ENCODE data around the gene KANTR. TPM values are rescaled to one million over a fixed set of nuclear protein-coding genes. Genes with fewer than 3 reads are reported as not detected.

KANTR gene
- total RNA-seq, 1 experiment from 2014 or later: 9.7 TPM

GRCh38 chrX:53085661-53086229, 8.2 kb upstream of the KANTR start:
- Histone ChIP-seq H3K36me3 (ENCODE audit: low read depth, low read length) (peaks cover 8% of the 10 kb centered on the region), H3K79me2 (ENCODE audit: low read length) (peaks cover 23% of the 10 kb centered on the region), H3K4me3 (ENCODE audit: low read length) (no peak overlapping the region), H3K9me2 (replicated peaks; ENCODE audit: low read length) (no peaks in the 10 kb centered on the region), H3K4me1 (ENCODE audit: insufficient read depth, low read length) (peaks cover 10% of the 10 kb centered on the region), H2AFZ (ENCODE audit: low read length) (no peak overlapping the region), H3K9me3 (ENCODE audit: low read length) (no peaks in the 10 kb centered on the region), H3K27me3 (ENCODE audit: low read length) (no peaks in the 10 kb centered on the region), H3F3A (ENCODE audit: low read length, unreplicated experiment) (no peaks in the 10 kb centered on the region), H4K20me1 (ENCODE audit: low read length) (peaks cover 17% of the 10 kb centered on the region), H3K4me2 (ENCODE audit: low read length) (no peak overlapping the region), H3K27ac (ENCODE audit: low read length) (no peak overlapping the region), H3K9ac (ENCODE audit: low read length) (no peak overlapping the region)
- no peak for TF ChIP-seq EZH2 (IDR thresholded peaks at IDR 0.05; ENCODE audit: low read length, unreplicated experiment)
- TF ChIP-seq, protein P1, sequence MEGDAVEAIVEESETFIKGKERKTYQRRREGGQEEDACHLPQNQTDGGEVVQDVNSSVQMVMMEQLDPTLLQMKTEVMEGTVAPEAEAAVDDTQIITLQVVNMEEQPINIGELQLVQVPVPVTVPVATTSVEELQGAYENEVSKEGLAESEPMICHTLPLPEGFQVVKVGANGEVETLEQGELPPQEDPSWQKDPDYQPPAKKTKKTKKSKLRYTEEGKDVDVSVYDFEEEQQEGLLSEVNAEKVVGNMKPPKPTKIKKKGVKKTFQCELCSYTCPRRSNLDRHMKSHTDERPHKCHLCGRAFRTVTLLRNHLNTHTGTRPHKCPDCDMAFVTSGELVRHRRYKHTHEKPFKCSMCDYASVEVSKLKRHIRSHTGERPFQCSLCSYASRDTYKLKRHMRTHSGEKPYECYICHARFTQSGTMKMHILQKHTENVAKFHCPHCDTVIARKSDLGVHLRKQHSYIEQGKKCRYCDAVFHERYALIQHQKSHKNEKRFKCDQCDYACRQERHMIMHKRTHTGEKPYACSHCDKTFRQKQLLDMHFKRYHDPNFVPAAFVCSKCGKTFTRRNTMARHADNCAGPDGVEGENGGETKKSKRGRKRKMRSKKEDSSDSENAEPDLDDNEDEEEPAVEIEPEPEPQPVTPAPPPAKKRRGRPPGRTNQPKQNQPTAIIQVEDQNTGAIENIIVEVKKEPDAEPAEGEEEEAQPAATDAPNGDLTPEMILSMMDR (conservative IDR thresholded peaks at IDR 0.05; ENCODE audit: low read depth, low read length): no peak
- TF ChIP-seq EZH2phosphoT487 (IDR thresholded peaks at IDR 0.05; ENCODE audit: borderline replicate concordance, low read length): no peak
- POLR2A ChIA-PET (ENCODE audit: unreplicated experiment): no interaction called here
- ATAC-seq (no peak), DNase-seq (no peak)
- intact Hi-C loops (cut with micrococcal nuclease): no loop called here
- no TSS peak for BruUV-seq (replicated peaks)
- CTCF ChIA-PET: no interaction called here

GRCh38 chrX:53086464-53086863, 7.5 kb upstream of the KANTR start:
- H3K79me2 ChIP-seq (ENCODE audit: low read length): peaks cover 23% of the 10 kb centered on the region
- H3K4me2 ChIP-seq (ENCODE audit: low read length): no peak overlapping the region
- no peak for DNase-seq
- BruUV-seq (replicated peaks): no TSS peak
- no peak overlapping the region for H3K9ac ChIP-seq (ENCODE audit: low read length)
- intact Hi-C loops (cut with micrococcal nuclease): no loop called here
- H4K20me1 ChIP-seq (ENCODE audit: low read length): peaks cover 17% of the 10 kb centered on the region
- no peaks in the 10 kb centered on the region for H3K9me2 ChIP-seq (replicated peaks; ENCODE audit: low read length)
- no peaks in the 10 kb centered on the region for H3F3A ChIP-seq (ENCODE audit: low read length, unreplicated experiment)
- H2AFZ ChIP-seq (ENCODE audit: low read length): no peak overlapping the region
- ChIA-PET POLR2A (ENCODE audit: unreplicated experiment) (interaction anchor here (0.6 kb wide), 1 partner anchor 16 kb away, joined by 11 read pairs; no protein-coding TSS in a partner anchor), CTCF (no interaction called here)
- H3K4me1 ChIP-seq (ENCODE audit: insufficient read depth, low read length): peaks cover 10% of the 10 kb centered on the region
- no peak for ATAC-seq
- peaks cover 8% of the 10 kb centered on the region for H3K36me3 ChIP-seq (ENCODE audit: low read depth, low read length)
- TF ChIP-seq, protein P1 (conservative IDR thresholded peaks at IDR 0.05; ENCODE audit: low read depth, low read length): no peak
- no peak for TF ChIP-seq EZH2 (IDR thresholded peaks at IDR 0.05; ENCODE audit: low read length, unreplicated experiment)
- no peak for TF ChIP-seq EZH2phosphoT487 (IDR thresholded peaks at IDR 0.05; ENCODE audit: borderline replicate concordance, low read length)
- H3K27ac ChIP-seq (ENCODE audit: low read length): no peak overlapping the region
- H3K9me3 ChIP-seq (ENCODE audit: low read length): no peaks in the 10 kb centered on the region
- no peaks in the 10 kb centered on the region for H3K27me3 ChIP-seq (ENCODE audit: low read length)
- H3K4me3 ChIP-seq (ENCODE audit: low read length): no peak overlapping the region

- no peaks in the 10 kb centered on the region for H3K9me2 ChIP-seq (replicated peaks; ENCODE audit: low read length)
- H3K4me3 ChIP-seq (ENCODE audit: low read length): no peak overlapping the region
- BruUV-seq (replicated peaks): no TSS peak
- H3K4me2 ChIP-seq (ENCODE audit: low read length): no peak overlapping the region
- ATAC-seq (no peak), DNase-seq (no peak)
- H3K9me3 ChIP-seq (ENCODE audit: low read length): no peaks in the 10 kb centered on the region
- intact Hi-C loops (cut with micrococcal nuclease): no loop called here
- no peak overlapping the region for H3K9ac ChIP-seq (ENCODE audit: low read length)
- H3K79me2 ChIP-seq (ENCODE audit: low read length): peaks cover 21% of the 10 kb centered on the region
- peaks cover 17% of the 10 kb centered on the region for H4K20me1 ChIP-seq (ENCODE audit: low read length)
- H3K36me3 ChIP-seq (ENCODE audit: low read depth, low read length): peaks cover 8% of the 10 kb centered on the region
- H3K4me1 ChIP-seq (ENCODE audit: insufficient read depth, low read length): peaks cover 10% of the 10 kb centered on the region
- H2AFZ ChIP-seq (ENCODE audit: low read length): no peak overlapping the region
- H3K27ac ChIP-seq (ENCODE audit: low read length): no peak overlapping the region
- H3K27me3 ChIP-seq (ENCODE audit: low read length): no peaks in the 10 kb centered on the region
- POLR2A ChIA-PET (ENCODE audit: unreplicated experiment): no interaction called here
- CTCF ChIA-PET: no interaction called here
- TF ChIP-seq, protein P1 (conservative IDR thresholded peaks at IDR 0.05; ENCODE audit: low read depth, low read length): no peak
- TF ChIP-seq EZH2phosphoT487 (IDR thresholded peaks at IDR 0.05; ENCODE audit: borderline replicate concordance, low read length) (no peak), EZH2 (IDR thresholded peaks at IDR 0.05; ENCODE audit: low read length, unreplicated experiment) (no peak)
- no peaks in the 10 kb centered on the region for H3F3A ChIP-seq (ENCODE audit: low read length, unreplicated experiment)
Observed at GRCh38 chrX:53087388-53087831, 6.5 kb upstream of the KANTR start.

Data from PC-3 (cell line).